GM21423 (cell line): ENCODE data around the gene FPGS.
"Not testable (repeated sequence)": the region's sequence is repeated elsewhere in the genome, so short reads cannot be mapped to it uniquely, and the experiment has no call there.

Experiments used
- ATAC-seq: cut with Tn5 transposase; IDR thresholded peaks from one replicate; pipeline ENCODE4 v1.9.1; 2021; ENCODE audit warnings: mild to moderate bottlenecking, moderate library complexity; ENCODE audit not compliant: unreplicated experiment

FPGS gene

GRCh38 chr9:127835991-127836516 lies 33.4 kb downstream of the FPGS start:
- no peak for ATAC-seq

GRCh38 chr9:127836561-127836960 lies 33.9 kb downstream of the FPGS start:
- not testable (repeated sequence) for ATAC-seq

GRCh38 chr9:127837346-127837745 lies 34.7 kb downstream of the FPGS start:
- ATAC-seq: no peak

DNA sequence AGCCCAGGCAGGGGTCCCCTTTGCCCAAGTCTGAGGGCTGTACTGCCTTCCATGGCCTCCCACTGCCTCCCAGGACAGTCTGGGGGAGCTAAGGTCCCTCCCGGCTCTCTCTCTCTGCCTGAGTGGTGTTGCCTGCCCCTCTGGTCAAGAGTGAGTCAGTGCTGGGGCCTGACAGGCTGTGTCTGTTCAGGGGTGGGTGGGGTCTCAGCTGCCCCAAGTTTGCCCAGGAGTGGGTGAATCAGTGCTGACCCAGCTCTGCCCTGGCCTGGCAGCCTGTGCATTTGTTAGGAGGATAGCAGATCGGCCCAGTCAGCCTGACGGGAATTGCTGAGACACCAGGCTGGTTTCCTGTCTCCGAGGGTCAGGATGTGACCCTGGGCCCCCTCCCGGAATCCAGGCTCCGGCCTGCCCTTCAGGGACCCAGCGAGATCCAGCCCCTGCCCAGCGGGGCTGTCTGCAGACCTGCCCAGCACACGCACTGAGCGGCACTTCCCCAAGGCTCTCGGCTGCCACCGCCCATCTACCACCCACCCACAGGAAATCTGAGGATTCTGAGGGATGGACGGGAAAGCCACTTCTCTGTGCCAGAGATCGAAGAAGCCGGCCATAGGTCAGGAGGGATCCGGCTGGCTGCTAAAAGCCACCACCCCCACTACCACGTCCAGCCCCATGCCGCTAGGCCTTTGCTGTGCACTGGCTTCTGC lies 35.8 kb downstream of the FPGS start:
- ATAC-seq: no peak

DNA sequence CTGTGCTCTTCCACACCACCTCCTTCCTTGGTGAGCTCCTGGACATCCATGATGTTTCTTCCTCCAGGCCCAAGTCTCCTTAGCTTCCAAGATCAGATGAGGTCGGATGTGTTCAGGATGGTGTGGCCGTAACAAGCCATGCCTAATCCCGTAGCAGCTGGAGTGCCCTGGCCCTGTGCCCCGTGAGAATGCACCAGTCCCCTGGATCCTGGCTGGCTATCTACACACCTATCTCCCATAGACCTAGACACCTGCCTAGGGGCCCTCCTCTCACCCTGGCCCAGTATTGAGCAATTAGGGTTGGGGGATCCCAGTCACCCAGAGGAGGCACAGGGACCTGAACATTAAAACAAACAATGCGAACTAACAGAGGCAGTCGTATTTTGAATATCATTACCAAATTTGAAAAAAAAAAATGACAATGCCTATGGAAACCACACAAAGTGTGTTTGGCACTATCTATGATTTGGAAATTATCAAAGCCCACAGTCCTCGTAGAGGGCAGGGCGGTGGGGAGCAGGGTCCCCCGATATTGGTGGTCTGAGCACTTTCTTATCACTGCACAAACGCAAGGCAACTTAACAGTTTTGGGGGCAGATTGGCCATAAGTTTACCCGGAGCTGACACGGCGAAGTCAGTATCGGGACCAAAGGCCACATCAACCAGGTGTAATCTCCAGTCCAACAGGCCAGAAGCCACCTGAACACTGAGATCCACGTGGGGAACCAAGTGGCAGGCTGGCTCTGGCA lies 38.6 kb downstream of the FPGS start:
- ATAC-seq: no peak

- no peak for ATAC-seq
Measured at GRCh38 chr9:127844821-127845359, 42.2 kb downstream of the FPGS start.

DNA sequence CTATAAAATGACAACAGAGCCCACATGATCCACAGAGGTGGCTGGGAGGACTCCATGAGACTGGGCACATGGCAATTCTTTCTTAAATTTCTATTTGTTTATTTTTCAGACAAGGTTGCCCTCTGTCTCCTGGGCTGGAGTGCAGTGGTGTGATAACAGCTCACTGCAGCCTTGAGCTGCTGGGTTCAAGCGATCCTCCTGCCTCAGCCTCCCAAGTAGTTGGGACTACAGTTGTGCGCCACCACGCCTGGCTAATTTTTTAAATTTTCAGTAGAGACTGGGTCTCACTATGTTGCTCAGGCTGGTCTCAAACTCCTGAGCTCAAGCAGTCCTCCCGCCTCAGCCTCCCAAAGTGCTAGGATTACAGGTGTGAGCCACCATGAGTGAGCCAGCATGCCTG lies 42.9 kb downstream of the FPGS start:
- not testable (repeated sequence) for ATAC-seq

DNA sequence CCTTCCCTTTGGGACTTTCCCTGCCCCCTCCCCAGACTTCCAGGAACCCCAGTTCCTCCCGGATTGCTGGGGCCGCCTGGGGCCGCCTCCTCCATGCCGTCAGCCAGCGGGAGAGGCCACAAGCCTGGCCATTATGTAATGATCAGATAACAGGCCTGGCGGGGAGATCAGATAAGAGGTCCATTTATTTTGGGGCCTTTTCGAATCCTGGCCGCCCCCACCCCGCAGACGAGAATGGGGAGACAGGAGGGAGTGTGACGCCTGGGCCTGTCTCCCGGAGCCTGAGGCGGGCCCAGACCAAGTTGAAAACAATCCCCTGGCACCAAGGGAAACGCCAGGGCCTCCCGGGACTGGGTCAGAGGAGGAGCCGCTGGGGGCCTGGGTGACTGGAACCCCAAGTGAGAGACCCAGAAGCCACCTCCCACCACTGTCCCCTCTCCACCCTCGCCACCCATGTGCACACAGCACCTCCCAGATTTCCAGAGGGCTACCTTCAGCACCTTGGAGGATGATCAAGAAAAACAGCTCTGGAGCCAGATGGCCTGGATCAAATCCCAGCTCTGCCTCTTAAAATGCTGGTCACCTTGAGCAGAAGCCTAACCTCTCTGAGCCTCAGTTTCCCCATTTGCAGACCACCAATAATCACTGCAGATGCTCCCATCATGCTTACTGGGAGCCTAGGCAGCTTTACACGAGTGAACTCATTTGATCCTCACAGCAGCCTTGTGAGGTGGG lies 43.9 kb downstream of the FPGS start:
- no peak for ATAC-seq

GRCh38 chr9:127847178-127847510 lies 44.5 kb downstream of the FPGS start:
- no peak for ATAC-seq

GRCh38 chr9:127847833-127848755 lies 45.4 kb downstream of the FPGS start:
- no peak for ATAC-seq

- ATAC-seq: no peak
Measured at GRCh38 chr9:127848756-127849504, 46.2 kb downstream of the FPGS start.

- no peak for ATAC-seq
Measured at GRCh38 chr9:127850286-127850830, 47.7 kb downstream of the FPGS start.

DNA sequence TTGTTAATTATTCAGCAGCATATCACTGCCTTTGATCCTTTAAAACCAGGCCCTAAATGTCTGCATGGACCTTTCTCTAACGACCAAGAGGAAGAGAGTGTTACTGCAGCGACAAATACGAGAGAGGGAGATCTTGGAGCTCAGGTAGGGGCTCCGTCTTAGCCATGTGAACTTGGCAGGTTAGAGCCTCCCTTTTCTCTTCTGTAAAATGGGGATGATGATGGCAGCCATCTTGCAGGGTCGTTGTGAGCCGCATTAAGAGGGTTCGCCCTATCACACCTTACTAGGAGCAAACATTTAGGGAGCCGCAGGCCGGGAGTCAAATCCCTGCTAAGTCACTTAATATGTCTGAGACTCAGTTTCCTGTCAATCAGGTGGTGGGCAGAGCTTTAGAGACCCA lies 50.1 kb downstream of the FPGS start:
- no peak for ATAC-seq

- ATAC-seq: no peak
Measured at GRCh38 chr9:127853312-127854183, 50.9 kb downstream of the FPGS start.

DNA sequence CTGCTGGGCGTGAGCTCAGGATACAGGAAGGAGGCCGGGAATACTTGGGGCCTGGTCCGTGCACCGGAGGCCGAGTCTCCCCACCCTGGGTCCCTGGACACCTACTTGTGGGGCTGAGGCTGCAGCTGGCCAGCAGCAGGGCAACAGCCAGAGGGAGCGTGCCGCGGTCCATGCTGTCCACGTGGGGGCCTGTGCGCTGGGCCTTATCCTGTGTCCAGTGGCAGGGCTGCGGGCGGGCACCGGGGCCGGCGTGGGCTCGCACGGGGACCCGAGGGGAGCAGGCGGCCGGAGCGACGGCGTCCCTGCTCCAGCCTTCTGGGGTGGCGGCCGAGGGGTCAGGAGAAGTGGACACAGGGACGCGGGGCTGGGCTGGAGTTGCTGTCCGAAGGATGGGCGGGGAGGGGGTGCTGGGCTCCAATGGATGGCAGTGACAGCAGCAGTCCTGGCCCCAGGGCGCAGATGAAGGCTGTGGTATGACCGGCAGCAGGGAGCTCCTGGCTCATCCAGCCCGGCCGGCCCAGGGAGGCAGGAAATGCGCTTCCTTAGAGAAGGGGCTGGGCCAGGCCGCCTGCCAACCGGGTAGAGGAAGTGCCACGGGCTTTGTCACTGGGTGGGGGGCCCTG lies 51.6 kb downstream of the FPGS start, which contains the start of gene ENG:
ENG (minus strand) TSS at position 475 of the 623 bp plus-strand sequence; CDS start at position 172, 303 bp downstream.
- no peak for ATAC-seq

GRCh38 chr9:127854960-127855359 lies 52.3 kb downstream of the FPGS start:
- no peak for ATAC-seq

DNA sequence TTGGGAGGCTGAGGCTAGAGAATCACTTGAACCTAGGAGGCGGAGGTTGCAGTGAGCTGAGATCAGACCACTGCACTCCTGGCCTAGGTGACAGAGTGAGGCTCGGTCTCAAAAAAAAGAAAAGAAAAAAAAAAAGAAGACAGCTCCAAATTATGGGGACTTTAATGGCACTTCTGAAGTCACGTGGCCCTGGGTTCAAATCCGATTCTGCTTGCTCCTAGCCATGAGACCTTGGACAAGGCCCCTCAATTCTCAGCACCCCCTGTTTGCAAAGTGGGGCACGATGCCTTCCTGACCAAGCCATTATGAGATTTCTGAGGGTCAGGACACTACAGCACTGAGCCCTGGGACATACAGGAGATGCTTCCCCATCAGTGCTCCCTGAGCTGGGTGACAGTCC lies 52.8 kb downstream of the FPGS start:
- ATAC-seq: no peak
